HepG2 (cell line): ENCODE results near the gene CLDN15. TPM values are rescaled to one million over a fixed set of nuclear protein-coding genes. Genes with fewer than 3 reads are reported as not detected.

Source experiments
- DPF2 ChIP-seq: sonication (generic); formaldehyde crosslinking; IDR thresholded peaks from 2 replicates; pipeline ENCODE4 v1.4.0; 2020; ENCODE audit warnings: mild to moderate bottlenecking, low read depth, missing genetic modification reagents, borderline replicate concordance
- IKZF4 ChIP-seq: sonication (generic); formaldehyde crosslinking; IDR thresholded peaks from 2 replicates; pipeline ENCODE4 v1.5.1; 2020; ENCODE audit warnings: borderline replicate concordance, mild to moderate bottlenecking, low read depth, missing genetic modification reagents; ENCODE audit errors: not compliant biosample characterization
- KDM3A ChIP-seq: IDR thresholded peaks from 2 replicates; pipeline ENCODE4 v1.6.1; 2018; ENCODE audit warnings: low read depth, missing compliant biosample characterization
- NFRKB ChIP-seq: fragments of 450-650 bp; IDR thresholded peaks from 2 replicates; pipeline ENCODE4 v1.6.1; 2017
- NR2C2 ChIP-seq: sonication (generic); formaldehyde crosslinking; IDR thresholded peaks from 2 replicates; pipeline ENCODE4 v1.4.0; 2020; ENCODE audit warnings: missing genetic modification reagents, mild to moderate bottlenecking, moderate library complexity, borderline replicate concordance
- NR2F6 ChIP-seq, 2 experiments: IDR thresholded peaks; 2 replicates each; pipeline ENCODE4 v1.6.1; 2016; ENCODE audit warnings: antibody characterized with exemption in 1 of 2, mild to moderate bottlenecking in 1 of 2
- PCBP1 ChIP-seq: fragments of 200-400 bp; formaldehyde crosslinking; IDR thresholded peaks from 2 replicates; pipeline ENCODE4 v1.6.1; 2017; ENCODE audit warnings: mild to moderate bottlenecking, low read depth, low read length, borderline replicate concordance
- SMARCE1 ChIP-seq: fragments of 450-650 bp; IDR thresholded peaks from 2 replicates; pipeline ENCODE4 v1.6.1; 2017; ENCODE audit warnings: borderline replicate concordance
- ZNF260 ChIP-seq: sonication (generic); formaldehyde crosslinking; IDR thresholded peaks from 2 replicates; pipeline ENCODE4 v1.4.0; 2020; ENCODE audit warnings: missing genetic modification reagents, low read depth, mild to moderate bottlenecking, borderline replicate concordance
- polyA plus RNA-seq, 8 experiments: library from polyadenylated mRNA; depleted of rRNA in 3 of 8; stranded (reverse) in 7 of 8; unstranded in 1 of 8; fragments of >200 nt; fragmentation: Illumina TruSeq in 4 of 8; extraction: Trizol in 4 of 8; gene quantifications; 2 replicates each; pipeline versions ENCODE4 v1.2.1 to v1.2.3, GENCODE V29; 2011 to 2016; ENCODE audit warnings: low read depth in 4 of 8, missing spikeins in 1 of 8, mixed read lengths in 1 of 8; ENCODE audit not compliant: insufficient read depth in 1 of 8
- total RNA-seq, 5 experiments: library from RNA; depleted of rRNA; stranded (reverse); fragments of >200 nt; fragmentation: Illumina TruSeq; extraction: Trizol; gene quantifications; 2 replicates each; pipeline ENCODE4 v1.2.3, GENCODE V29; 2016; ENCODE audit warnings: low read depth in 1 of 5
- TF ChIP-seq, protein P1 (sequence below): sonication (generic); formaldehyde crosslinking; IDR thresholded peaks from 2 replicates; pipeline ENCODE4 v1.5.0; 2020; ENCODE audit warnings: missing genetic modification reagents, mild to moderate bottlenecking, borderline replicate concordance
- TF ChIP-seq, protein P2 (sequence below): sonication (generic); formaldehyde crosslinking; IDR thresholded peaks from 2 replicates; pipeline ENCODE4 v1.5.0; 2020; ENCODE audit warnings: missing genetic modification reagents
- TF ChIP-seq, protein P3 (sequence below): sonication (generic); formaldehyde crosslinking; IDR thresholded peaks from 2 replicates; pipeline ENCODE4 v1.4.0; 2020; ENCODE audit warnings: mild to moderate bottlenecking, missing genetic modification reagents
- TF ChIP-seq, protein P4 (sequence below): sonication (generic); formaldehyde crosslinking; IDR thresholded peaks from one replicate; pipeline ENCODE4 v1.5.1; 2020; ENCODE audit warnings: mild to moderate bottlenecking, missing genetic modification reagents; ENCODE audit errors: not compliant biosample characterization

The CLDN15 gene
- total and polyA plus RNA-seq, 2 of the 13 experiments (the other 11 are each of a cell fraction or from before 2014, with no cell fraction given), result 7.1 to 17.8 TPM

DNA sequence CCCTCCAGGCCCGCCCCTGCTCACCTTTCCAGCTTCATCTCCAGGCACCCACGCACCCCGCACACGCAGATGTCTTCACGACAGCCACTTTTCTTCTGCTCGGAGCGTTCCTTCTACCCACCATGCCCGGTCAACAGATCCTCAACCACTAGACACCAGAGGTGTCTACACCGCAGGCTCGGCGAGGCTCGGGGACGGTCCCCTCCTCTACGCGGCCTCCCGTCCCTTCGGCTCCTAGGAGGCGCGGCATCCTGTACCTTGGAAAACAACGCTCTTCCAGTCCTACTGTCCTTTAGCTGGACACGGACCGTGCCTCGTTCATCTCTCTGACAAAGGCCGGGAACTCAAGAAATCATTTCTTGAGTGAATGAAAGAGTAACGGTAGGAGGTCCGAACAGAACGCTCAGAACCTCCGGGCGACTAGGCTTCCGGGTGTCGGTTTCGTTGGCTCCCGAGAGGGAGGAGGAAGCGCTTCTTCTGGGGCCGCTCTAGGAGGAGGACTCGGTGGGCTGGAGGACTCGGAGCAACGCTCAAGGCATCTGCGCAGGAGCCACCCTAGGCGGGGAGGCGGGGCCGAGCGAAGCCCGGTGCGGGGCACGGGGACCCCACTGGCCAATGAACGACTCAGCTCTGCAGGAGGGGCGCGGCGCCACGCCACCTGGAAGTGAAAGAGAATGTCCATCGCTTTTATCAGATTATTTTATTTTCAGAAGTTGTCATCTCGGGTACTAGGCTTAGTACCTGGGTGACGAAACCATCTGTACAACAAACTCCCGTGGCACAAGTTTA, 14.5 kb upstream of the CLDN15 start (continued):
- TF ChIP-seq, protein P1, sequence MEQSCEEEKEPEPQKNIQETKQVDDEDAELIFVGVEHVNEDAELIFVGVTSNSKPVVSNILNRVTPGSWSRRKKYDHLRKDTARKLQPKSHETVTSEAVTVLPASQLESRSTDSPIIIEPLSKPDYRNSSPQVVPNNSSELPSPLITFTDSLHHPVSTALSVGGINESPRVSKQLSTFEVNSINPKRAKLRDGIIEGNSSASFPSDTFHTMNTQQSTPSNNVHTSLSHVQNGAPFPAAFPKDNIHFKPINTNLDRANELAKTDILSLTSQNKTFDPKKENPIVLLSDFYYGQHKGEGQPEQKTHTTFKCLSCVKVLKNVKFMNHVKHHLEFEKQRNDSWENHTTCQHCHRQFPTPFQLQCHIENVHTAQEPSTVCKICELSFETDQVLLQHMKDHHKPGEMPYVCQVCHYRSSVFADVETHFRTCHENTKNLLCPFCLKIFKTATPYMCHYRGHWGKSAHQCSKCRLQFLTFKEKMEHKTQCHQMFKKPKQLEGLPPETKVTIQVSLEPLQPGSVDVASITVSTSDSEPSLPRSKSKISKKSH (CRISPR knock-in tag), result no peak
- TF ChIP-seq NR2C2 (CRISPR knock-in tag) (peak; percentile 82), NFRKB (no peak), IKZF4 (no peak), PCBP1 (no peak), NR2F6 (IDR thresholded peaks at IDR 0.05) (no peak), NR2F6 (CRISPR knock-in tag; IDR thresholded peaks at IDR 0.05) (0 out of 2 replicates have a peak, but pooled peaks have one; percentile 4), ZNF260 (CRISPR knock-in tag) (no peak), KDM3A (CRISPR knock-in tag) (no peak), DPF2 (CRISPR knock-in tag) (no peak), SMARCE1 (no peak)
- TF ChIP-seq, protein P2, sequence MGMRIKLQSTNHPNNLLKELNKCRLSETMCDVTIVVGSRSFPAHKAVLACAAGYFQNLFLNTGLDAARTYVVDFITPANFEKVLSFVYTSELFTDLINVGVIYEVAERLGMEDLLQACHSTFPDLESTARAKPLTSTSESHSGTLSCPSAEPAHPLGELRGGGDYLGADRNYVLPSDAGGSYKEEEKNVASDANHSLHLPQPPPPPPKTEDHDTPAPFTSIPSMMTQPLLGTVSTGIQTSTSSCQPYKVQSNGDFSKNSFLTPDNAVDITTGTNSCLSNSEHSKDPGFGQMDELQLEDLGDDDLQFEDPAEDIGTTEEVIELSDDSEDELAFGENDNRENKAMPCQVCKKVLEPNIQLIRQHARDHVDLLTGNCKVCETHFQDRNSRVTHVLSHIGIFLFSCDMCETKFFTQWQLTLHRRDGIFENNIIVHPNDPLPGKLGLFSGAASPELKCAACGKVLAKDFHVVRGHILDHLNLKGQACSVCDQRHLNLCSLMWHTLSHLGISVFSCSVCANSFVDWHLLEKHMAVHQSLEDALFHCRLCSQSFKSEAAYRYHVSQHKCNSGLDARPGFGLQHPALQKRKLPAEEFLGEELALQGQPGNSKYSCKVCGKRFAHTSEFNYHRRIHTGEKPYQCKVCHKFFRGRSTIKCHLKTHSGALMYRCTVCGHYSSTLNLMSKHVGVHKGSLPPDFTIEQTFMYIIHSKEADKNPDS, result no peak
- TF ChIP-seq, protein P3, sequence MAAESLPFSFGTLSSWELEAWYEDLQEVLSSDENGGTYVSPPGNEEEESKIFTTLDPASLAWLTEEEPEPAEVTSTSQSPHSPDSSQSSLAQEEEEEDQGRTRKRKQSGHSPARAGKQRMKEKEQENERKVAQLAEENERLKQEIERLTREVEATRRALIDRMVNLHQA (CRISPR knock-in tag), result no peak
- TF ChIP-seq, protein P4, sequence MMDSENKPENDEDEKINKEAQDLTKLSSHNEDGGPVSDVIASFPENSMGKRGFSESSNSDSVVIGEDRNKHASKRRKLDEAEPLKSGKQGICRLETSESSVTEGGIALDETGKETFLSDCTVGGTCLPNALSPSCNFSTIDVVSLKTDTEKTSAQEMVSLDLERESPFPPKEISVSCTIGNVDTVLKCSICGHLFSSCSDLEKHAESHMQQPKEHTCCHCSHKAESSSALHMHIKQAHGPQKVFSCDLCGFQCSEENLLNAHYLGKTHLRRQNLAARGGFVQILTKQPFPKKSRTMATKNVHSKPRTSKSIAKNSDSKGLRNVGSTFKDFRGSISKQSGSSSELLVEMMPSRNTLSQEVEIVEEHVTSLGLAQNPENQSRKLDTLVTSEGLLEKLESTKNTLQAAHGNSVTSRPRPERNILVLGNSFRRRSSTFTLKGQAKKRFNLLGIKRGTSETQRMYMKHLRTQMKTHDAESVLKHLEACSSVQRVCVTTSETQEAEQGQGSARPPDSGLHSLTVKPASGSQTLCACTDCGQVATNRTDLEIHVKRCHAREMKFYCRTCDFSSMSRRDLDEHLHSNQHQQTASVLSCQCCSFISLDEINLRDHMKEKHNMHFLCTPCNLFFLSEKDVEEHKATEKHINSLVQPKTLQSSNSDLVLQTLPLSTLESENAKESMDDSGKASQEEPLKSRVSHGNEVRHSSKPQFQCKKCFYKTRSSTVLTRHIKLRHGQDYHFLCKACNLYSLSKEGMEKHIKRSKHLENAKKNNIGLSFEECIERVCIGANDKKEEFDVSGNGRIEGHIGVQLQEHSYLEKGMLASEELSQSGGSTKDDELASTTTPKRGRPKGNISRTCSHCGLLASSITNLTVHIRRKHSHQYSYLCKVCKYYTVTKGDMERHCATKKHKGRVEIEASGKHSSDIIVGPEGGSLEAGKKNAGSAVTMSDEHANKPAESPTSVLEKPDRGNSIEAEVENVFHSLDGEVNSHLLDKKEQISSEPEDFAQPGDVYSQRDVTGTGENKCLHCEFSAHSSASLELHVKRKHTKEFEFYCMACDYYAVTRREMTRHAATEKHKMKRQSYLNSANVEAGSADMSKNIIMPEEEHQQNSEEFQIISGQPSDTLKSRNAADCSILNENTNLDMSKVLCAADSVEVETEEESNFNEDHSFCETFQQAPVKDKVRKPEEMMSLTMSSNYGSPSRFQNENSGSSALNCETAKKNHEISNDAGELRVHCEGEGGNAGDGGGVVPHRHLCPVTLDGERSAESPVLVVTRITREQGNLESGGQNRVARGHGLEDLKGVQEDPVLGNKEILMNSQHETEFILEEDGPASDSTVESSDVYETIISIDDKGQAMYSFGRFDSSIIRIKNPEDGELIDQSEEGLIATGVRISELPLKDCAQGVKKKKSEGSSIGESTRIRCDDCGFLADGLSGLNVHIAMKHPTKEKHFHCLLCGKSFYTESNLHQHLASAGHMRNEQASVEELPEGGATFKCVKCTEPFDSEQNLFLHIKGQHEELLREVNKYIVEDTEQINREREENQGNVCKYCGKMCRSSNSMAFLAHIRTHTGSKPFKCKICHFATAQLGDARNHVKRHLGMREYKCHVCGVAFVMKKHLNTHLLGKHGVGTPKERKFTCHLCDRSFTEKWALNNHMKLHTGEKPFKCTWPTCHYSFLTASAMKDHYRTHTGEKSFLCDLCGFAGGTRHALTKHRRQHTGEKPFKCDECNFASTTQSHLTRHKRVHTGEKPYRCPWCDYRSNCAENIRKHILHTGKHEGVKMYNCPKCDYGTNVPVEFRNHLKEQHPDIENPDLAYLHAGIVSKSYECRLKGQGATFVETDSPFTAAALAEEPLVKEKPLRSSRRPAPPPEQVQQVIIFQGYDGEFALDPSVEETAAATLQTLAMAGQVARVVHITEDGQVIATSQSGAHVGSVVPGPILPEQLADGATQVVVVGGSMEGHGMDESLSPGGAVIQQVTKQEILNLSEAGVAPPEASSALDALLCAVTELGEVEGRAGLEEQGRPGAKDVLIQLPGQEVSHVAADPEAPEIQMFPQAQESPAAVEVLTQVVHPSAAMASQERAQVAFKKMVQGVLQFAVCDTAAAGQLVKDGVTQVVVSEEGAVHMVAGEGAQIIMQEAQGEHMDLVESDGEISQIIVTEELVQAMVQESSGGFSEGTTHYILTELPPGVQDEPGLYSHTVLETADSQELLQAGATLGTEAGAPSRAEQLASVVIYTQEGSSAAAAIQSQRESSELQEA, result no peak
